Epithelial cell of proximal tubule (primary cell): Measurements from ENCODE around the gene CDC26. TPM values are rescaled to one million over a fixed set of nuclear protein-coding genes. Genes with fewer than 3 reads are reported as not detected.

ENCODE experiments used
- DNase-seq: peaks from one replicate; pipeline ENCODE4 v3.0.0-alpha.2; 2011; ENCODE audit warnings: low read depth
- H3K4me3 ChIP-seq: 2 replicates; pipeline ENCODE4 v1.5.1; 2011; ENCODE audit warnings: low read depth, mild to moderate bottlenecking, low read length
- CTCF ChIP-seq: conservative IDR thresholded peaks from 2 replicates; pipeline ENCODE4 v1.5.1; 2012; ENCODE audit warnings: low read depth, mild to moderate bottlenecking, low read length
- total RNA-seq: library from RNA; depleted of rRNA; stranded (reverse); fragments of >200 nt; gene quantifications from 2 replicates; pipeline ENCODE4 v1.2.3, GENCODE V29; 2015

Gene CDC26
- total RNA-seq, 1 donor from 2014 or later: 44.6 TPM

DNA sequence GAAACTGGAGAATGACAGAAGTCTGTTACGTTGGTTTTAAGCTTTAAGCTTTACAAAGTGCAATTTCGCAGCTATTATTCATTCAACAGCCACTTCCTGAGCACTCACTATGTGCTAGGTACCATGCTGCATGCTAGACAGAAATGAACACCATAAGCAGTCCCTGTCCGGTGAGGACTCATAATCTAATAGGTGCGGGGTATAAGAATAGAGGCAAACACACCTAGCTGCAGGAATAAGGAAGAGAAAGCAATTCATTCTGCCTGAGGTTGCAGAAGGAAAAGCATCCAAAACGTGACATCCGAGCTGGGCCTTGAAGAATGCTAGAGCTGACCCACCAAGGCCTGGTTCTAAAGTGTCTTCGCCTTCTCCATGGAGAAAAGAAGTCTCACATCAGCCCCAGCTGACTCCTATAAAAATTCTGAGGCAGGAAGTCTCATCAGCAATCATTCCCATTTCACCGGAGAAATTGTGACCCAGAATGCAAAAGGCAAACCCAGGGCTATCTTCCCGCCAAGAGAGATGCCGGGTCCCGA, 54.8 kb downstream of the CDC26 start:
- TF ChIP-seq CTCF: no peak
- peak overlapping the region; percentile 98 for H3K4me3 ChIP-seq
- DNase-seq: no peak

GRCh38 chr9:113219969-113220368, 55.4 kb downstream of the CDC26 start:
- no peak for TF ChIP-seq CTCF
- DNase-seq: no peak
- H3K4me3 ChIP-seq: peak overlapping the region; percentile 98

GRCh38 chr9:113219186-113219936, 56.0 kb downstream of the CDC26 start:
- DNase-seq: no peak
- peak overlapping the region; percentile 98 for H3K4me3 ChIP-seq
- no peak for TF ChIP-seq CTCF

Other genes with a start within 250 kb of the CDC26 start
- gene ZFP37, start 218.8 kb downstream of the CDC26 start, total RNA-seq: 0.58 and 0.94 TPM in 2 replicates
- gene SLC31A2, start 124.6 kb downstream of the CDC26 start, total RNA-seq: 3.7 and 4.8 TPM in 2 replicates
- 13.3 and 14.6 TPM in 2 replicates for gene FKBP15, start 54.3 kb downstream of the CDC26 start, total RNA-seq
- gene SLC31A1, start 54.0 kb downstream of the CDC26 start, total RNA-seq: 8.1 and 15.4 TPM in 2 replicates
- 29.1 and 43.8 TPM in 2 replicates for gene PRPF4, start 86 bp upstream of the CDC26 start, total RNA-seq
- gene RNF183, start 27.8 kb upstream of the CDC26 start, total RNA-seq: 3.9 TPM in 1 of 2 replicates, not detected in the other
- gene WDR31, start 64.7 kb upstream of the CDC26 start, total RNA-seq: 0.14 and 0.35 TPM in 2 replicates
- gene BSPRY, start 74.0 kb upstream of the CDC26 start, total RNA-seq: 8.8 and 15.2 TPM in 2 replicates
- 13.5 and 22.6 TPM in 2 replicates for gene HDHD3, start 101.4 kb upstream of the CDC26 start, total RNA-seq
- gene ALAD, start 125.7 kb upstream of the CDC26 start, total RNA-seq: 4.5 and 5.1 TPM in 2 replicates
- gene POLE3, start 135.1 kb upstream of the CDC26 start, total RNA-seq: 46.1 and 111 TPM in 2 replicates
- 0.22 TPM in 1 of 2 replicates, not detected in the other for gene C9orf43, start 135.2 kb upstream of the CDC26 start, total RNA-seq
- 66.9 and 79.2 TPM in 2 replicates for gene RGS3, start 188.2 kb upstream of the CDC26 start, total RNA-seq